ENCODE data around the gene SPARC. TPM values are rescaled to one million over a fixed set of nuclear protein-coding genes. Genes with fewer than 3 reads are reported as not detected.

SPARC gene
- total RNA-seq, 1 experiment from 2014 or later, result 320 TPM

- H2BK12ac ChIP-seq (ENCODE audit: insufficient read length, low read depth, low read length), result no peak overlapping the region
- Mint-ChIP-seq H3K4me3 (no peak overlapping the region), H3K36me3 (ENCODE audit: insufficient read depth in 1 of 3, low read depth in 3 of 3) (peaks cover 13 to 21% (median 14%) of the 10 kb centered on the region in 3 experiments), H3K9me3 (peaks cover 19 to 20% of the 10 kb centered on the region in 2 experiments), H3K27ac (no peak overlapping the region), H3K4me1 (peaks cover 13 to 22% of the 10 kb centered on the region in 2 experiments), H3K27me3 (ENCODE audit: low read depth) (no peaks in the 10 kb centered on the region)
- no peak overlapping the region for H4K5ac ChIP-seq (ENCODE audit: insufficient read length, low read depth, low read length)
- H4K91ac ChIP-seq (ENCODE audit: insufficient read length, low read depth, low read length), result no peak overlapping the region
- peaks cover 9% of the 10 kb centered on the region for H3K9me3 ChIP-seq (ENCODE audit: control insufficient read depth, low read depth, low read length)
- H3K14ac ChIP-seq (ENCODE audit: insufficient read depth, low read length), result no peak overlapping the region
- no peak overlapping the region for H3T11ph ChIP-seq (ENCODE audit: low read length)
- no peak overlapping the region for H3K4me2 ChIP-seq (ENCODE audit: insufficient read depth, insufficient read length, low read length)
- H4K8ac ChIP-seq (replicated peaks; ENCODE audit: insufficient read length, low read depth, low read length), result no peak overlapping the region
- no peak overlapping the region for H3K9ac ChIP-seq (ENCODE audit: extremely low read depth, insufficient read length, low read length)
- no peak overlapping the region for H2BK120ac ChIP-seq (ENCODE audit: low read depth, low read length, poor library complexity, severe bottlenecking)
- no peak overlapping the region for H2BK15ac ChIP-seq (ENCODE audit: low read depth, low read length)
- peaks cover 3% of the 10 kb centered on the region; the same call in 1 of the 2 replicates for H3K4me1 ChIP-seq (ENCODE audit: insufficient read depth, low read length)
- H3K18ac ChIP-seq (ENCODE audit: insufficient read length, low read depth, low read length), result no peak overlapping the region
- no peak overlapping the region for H2BK20ac ChIP-seq (ENCODE audit: low read depth, low read length, poor library complexity, severe bottlenecking)
- no peaks in the 10 kb centered on the region for H4K20me1 ChIP-seq (ENCODE audit: control insufficient read depth, insufficient read depth, insufficient read length)
- no peak overlapping the region for H3K4ac ChIP-seq (ENCODE audit: low read depth, low read length)
- H3K27ac ChIP-seq (ENCODE audit: insufficient read length, low read depth, low read length), result no peak overlapping the region
- no CpG with 5 or more reads among the region's 9 CpGs for WGBS (ENCODE audit: extremely low coverage, insufficient read length, low lambda C conversion rate)
- H2AFZ ChIP-seq (ENCODE audit: low read length), result no peak overlapping the region
- TF ChIP-seq CTCF (conservative IDR thresholded peaks at IDR 0.05), result no peak
- H3K79me1 ChIP-seq (ENCODE audit: insufficient read depth, low read depth, low read length, poor library complexity, severe bottlenecking), result no peaks in the 10 kb centered on the region
- no peaks in the 10 kb centered on the region for H3K79me2 ChIP-seq (ENCODE audit: insufficient read depth, low read length)
- H3K56ac ChIP-seq (ENCODE audit: insufficient read length, low read depth, low read length), result no peak overlapping the region
- H2AK5ac ChIP-seq (ENCODE audit: insufficient read length, low read length), result no peak overlapping the region
- no peak overlapping the region for H2BK5ac ChIP-seq (ENCODE audit: insufficient read length, low read length)
- H3K27me3 ChIP-seq (ENCODE audit: insufficient read depth, low read length), result no peaks in the 10 kb centered on the region
- no peaks in the 10 kb centered on the region for H3K23me2 ChIP-seq (ENCODE audit: insufficient read length, low read depth, low read length, poor library complexity, severe bottlenecking)
- H3K23ac ChIP-seq (ENCODE audit: insufficient read length, low read depth, low read length), result no peak overlapping the region
- no peak for DNase-seq
These were observed 46.8 kb upstream of the SPARC start for GRCh38 chr5:151733358-151734063.

Data from H9 (cell line).